Measurements from ENCODE around the gene JADE2. TPM values are rescaled to one million over a fixed set of nuclear protein-coding genes. Genes with fewer than 3 reads are reported as not detected.
"Not testable (repeated sequence)": the region's sequence is repeated elsewhere in the genome, so short reads cannot be mapped to it uniquely, and the experiment has no call there.

JADE2 gene
- polyA plus RNA-seq, 3 donors = 2.1 to 10.2 (median 3.1) TPM

GRCh38 chr5:134555223-134555889 lies 29.9 kb downstream of the JADE2 start:
- Histone ChIP-seq H3K4me1 (ENCODE audit: control insufficient read depth in 1 of 2, insufficient read depth in 2 of 2, low read length in 2 of 2) (peaks cover 26 to 33% of the 10 kb centered on the region in 2 donors), H3K4me3 (replicated peaks in 1 of 3; ENCODE audit: low read depth in 2 of 3, low read length in 3 of 3) (peak overlapping the region in 1 of 3 experiments; percentile 35), H4K20me1 (ENCODE audit: insufficient read depth, low read length) (peaks cover 7% of the 10 kb centered on the region), H3K36me3 (replicated peaks in 1 of 2; ENCODE audit: control insufficient read depth in 1 of 2, insufficient read depth in 2 of 2, low read length in 2 of 2) (peaks cover 11 to 36% of the 10 kb centered on the region in 2 donors), H3K9me3 (replicated peaks in 1 of 2; ENCODE audit: control insufficient read depth in 1 of 2, insufficient read depth in 1 of 2, low read length in 2 of 2) (no peaks in the 10 kb centered on the region), H3K79me2 (ENCODE audit: insufficient read depth, low read length) (no peaks in the 10 kb centered on the region), H2AFZ (ENCODE audit: insufficient read depth, low read depth, low read length, poor library complexity, severe bottlenecking) (peak overlapping the region; percentile 68), H3K27me3 (ENCODE audit: control insufficient read depth in 2 of 2, insufficient read depth in 2 of 2, low read length in 2 of 2) (no peaks in the 10 kb centered on the region), H3K27ac (ENCODE audit: low read depth in 1 of 2, low read length in 2 of 2) (peak overlapping the region; percentile 74 to 91), H3K4me2 (replicated peaks; ENCODE audit: extremely low read depth, low read length, poor library complexity, severe bottlenecking) (peak overlapping the region; percentile 52), H3K9ac (ENCODE audit: insufficient read depth, low read length, poor library complexity, severe bottlenecking) (peak overlapping the region; percentile 60)
- H3K27me3 Mint-ChIP-seq (ENCODE audit: low read depth in 3 of 3) = peaks cover 0 to 2% (median 0%) of the 10 kb centered on the region in 3 donors
- intact Hi-C loops (cut with micrococcal nuclease) = no loop called here
- TF ChIP-seq CTCF (IDR thresholded peaks at IDR 0.05) = no peak
- peaks cover 32% of the 10 kb centered on the region for H3K4me1 Mint-ChIP-seq
- 50% methylated on average over 2 of the region's 7 CpGs for WGBS (ENCODE audit: insufficient coverage)
- H3K27ac Mint-ChIP-seq = peak overlapping the region; percentile 86 to 99 (median 95)
- peak in 1 of 3 donors; percentile 28 for DNase-seq
- peaks cover 34 to 38% of the 10 kb centered on the region in 2 donors for H3K36me3 Mint-ChIP-seq
- H3K4me3 Mint-ChIP-seq = peak overlapping the region; percentile 34 to 69
- H3K9me3 Mint-ChIP-seq = peaks cover 0 to 2% (median 0%) of the 10 kb centered on the region in 7 donors

- Histone ChIP-seq H4K20me1 (ENCODE audit: insufficient read depth, low read length) (peaks cover 7% of the 10 kb centered on the region), H3K4me1 (ENCODE audit: control insufficient read depth in 1 of 2, insufficient read depth in 2 of 2, low read length in 2 of 2) (peaks cover 26 to 33% of the 10 kb centered on the region in 2 donors), H3K36me3 (replicated peaks in 1 of 2; ENCODE audit: control insufficient read depth in 1 of 2, insufficient read depth in 2 of 2, low read length in 2 of 2) (peaks cover 17 to 36% of the 10 kb centered on the region in 2 donors), H3K79me2 (ENCODE audit: insufficient read depth, low read length) (no peaks in the 10 kb centered on the region), H2AFZ (ENCODE audit: insufficient read depth, low read depth, low read length, poor library complexity, severe bottlenecking) (peak overlapping the region; percentile 68), H3K27me3 (ENCODE audit: control insufficient read depth in 2 of 2, insufficient read depth in 2 of 2, low read length in 2 of 2) (no peaks in the 10 kb centered on the region), H3K4me2 (replicated peaks; ENCODE audit: extremely low read depth, low read length, poor library complexity, severe bottlenecking) (peak overlapping the region; percentile 52), H3K9ac (ENCODE audit: insufficient read depth, low read length, poor library complexity, severe bottlenecking) (peak overlapping the region; percentile 60), H3K9me3 (replicated peaks in 1 of 2; ENCODE audit: control insufficient read depth in 1 of 2, insufficient read depth in 1 of 2, low read length in 2 of 2) (no peaks in the 10 kb centered on the region), H3K27ac (ENCODE audit: low read depth in 1 of 2, low read length in 2 of 2) (peak overlapping the region; percentile 74 to 91), H3K4me3 (replicated peaks in 1 of 3; ENCODE audit: low read depth in 2 of 3, low read length in 3 of 3) (peak overlapping the region in 1 of 3 experiments; percentile 35)
- no peak for TF ChIP-seq CTCF (IDR thresholded peaks at IDR 0.05)
- Mint-ChIP-seq H3K27ac (peak overlapping the region; percentile 86 to 99 (median 95)), H3K4me3 (peak overlapping the region in 1 of 2 donors; percentile 69), H3K27me3 (ENCODE audit: low read depth in 3 of 3) (peaks cover 0 to 2% (median 0%) of the 10 kb centered on the region in 3 donors), H3K4me1 (peaks cover 32% of the 10 kb centered on the region), H3K9me3 (peaks cover 0 to 2% (median 0%) of the 10 kb centered on the region in 7 donors), H3K36me3 (peaks cover 35 to 43% of the 10 kb centered on the region in 2 donors)
- peak; percentile 79 to 97 (median 94) for DNase-seq
- 0% methylated on average over 2 of the region's 11 CpGs for WGBS (ENCODE audit: insufficient coverage)
- intact Hi-C loops (cut with micrococcal nuclease) = no loop called here
Measured at GRCh38 chr5:134555890-134556311, 30.4 kb downstream of the JADE2 start.

- H2AFZ ChIP-seq (ENCODE audit: insufficient read depth, low read depth, low read length, poor library complexity, severe bottlenecking); DNase-seq; H3K27me3 Mint-ChIP-seq (ENCODE audit: low read depth in 3 of 3); H3K9ac ChIP-seq (ENCODE audit: insufficient read depth, low read length, poor library complexity, severe bottlenecking); H3K4me3 ChIP-seq (replicated peaks in 1 of 3; ENCODE audit: low read depth in 2 of 3, low read length in 3 of 3); H4K20me1 ChIP-seq (ENCODE audit: insufficient read depth, low read length); H3K9me3 ChIP-seq (replicated peaks in 1 of 2; ENCODE audit: control insufficient read depth in 1 of 2, insufficient read depth in 1 of 2, low read length in 2 of 2); H3K79me2 ChIP-seq (ENCODE audit: insufficient read depth, low read length); H3K9me3 Mint-ChIP-seq; H3K27me3 ChIP-seq (ENCODE audit: control insufficient read depth in 2 of 2, insufficient read depth in 2 of 2, low read length in 2 of 2); intact Hi-C loops (cut with micrococcal nuclease); H3K4me3 Mint-ChIP-seq: not testable (repeated sequence)
- peak overlapping the region in 1 of 2 donors; percentile 91 for H3K27ac ChIP-seq (ENCODE audit: low read depth in 1 of 2, low read length in 2 of 2)
- Mint-ChIP-seq H3K4me1 (peaks cover 32% of the 10 kb centered on the region), H3K36me3 (peaks cover 40 to 46% of the 10 kb centered on the region in 2 donors), H3K27ac (peak overlapping the region in 6 of 7 donors; percentile 25 to 90 (median 69))
- peak overlapping the region; percentile 52 for H3K4me2 ChIP-seq (replicated peaks; ENCODE audit: extremely low read depth, low read length, poor library complexity, severe bottlenecking)
- peaks cover 26 to 33% of the 10 kb centered on the region in 2 donors for H3K4me1 ChIP-seq (ENCODE audit: control insufficient read depth in 1 of 2, insufficient read depth in 2 of 2, low read length in 2 of 2)
- peaks cover 18 to 43% of the 10 kb centered on the region in 2 donors for H3K36me3 ChIP-seq (replicated peaks in 1 of 2; ENCODE audit: control insufficient read depth in 1 of 2, insufficient read depth in 2 of 2, low read length in 2 of 2)
- 90% methylated on average over 3 of the region's 3 CpGs for WGBS (ENCODE audit: insufficient coverage)
Measured at GRCh38 chr5:134556588-134556987, 31.1 kb downstream of the JADE2 start.
